Measurements from ENCODE around the gene NRXN3. TPM values are rescaled to one million over a fixed set of nuclear protein-coding genes. Genes with fewer than 3 reads are reported as not detected.
"Not testable (repeated sequence)": the region's sequence is repeated elsewhere in the genome, so short reads cannot be mapped to it uniquely, and the experiment has no call there.

NRXN3 gene
- total RNA-seq, 1 donor from 2014 or later: 1.0 TPM

GRCh38 chr14:79100578-79100977 is 930.4 kb downstream of the NRXN3 start:
- intact Hi-C loops (cut with micrococcal nuclease): no loop called here
- ATAC-seq (no peak), DNase-seq (no peak)

- intact Hi-C loops (cut with micrococcal nuclease): no loop called here
- ATAC-seq: no peak
- no peak for DNase-seq
These were observed 931.2 kb downstream of the NRXN3 start for GRCh38 chr14:79101388-79101787.

- intact Hi-C loops (cut with micrococcal nuclease): no loop called here
- DNase-seq: no peak
- ATAC-seq: no peak
These were observed 933.6 kb downstream of the NRXN3 start for GRCh38 chr14:79103764-79104163.

- intact Hi-C loops (cut with micrococcal nuclease); DNase-seq; ATAC-seq: not testable (repeated sequence)
These were observed 940.4 kb downstream of the NRXN3 start for GRCh38 chr14:79110564-79110963.

GRCh38 chr14:79111987-79112501 is 941.9 kb downstream of the NRXN3 start:
- DNase-seq (no peak), ATAC-seq (no peak)
- intact Hi-C loops (cut with micrococcal nuclease): no loop called here

- intact Hi-C loops (cut with micrococcal nuclease): no loop called here
- no peak for DNase-seq
- ATAC-seq: no peak
These were observed 947.4 kb downstream of the NRXN3 start for GRCh38 chr14:79117561-79117960.

- ATAC-seq: no peak
- intact Hi-C loops (cut with micrococcal nuclease): no loop called here
- DNase-seq: no peak
These were observed 948.1 kb downstream of the NRXN3 start for GRCh38 chr14:79118291-79118690.

- intact Hi-C loops (cut with micrococcal nuclease): no loop called here
- DNase-seq (no peak), ATAC-seq (no peak)
These were observed 964.2 kb downstream of the NRXN3 start for GRCh38 chr14:79134361-79134760.

- DNase-seq (no peak), ATAC-seq (no peak)
- intact Hi-C loops (cut with micrococcal nuclease): no loop called here
These were observed 966.2 kb downstream of the NRXN3 start for GRCh38 chr14:79136071-79137044.

GRCh38 chr14:79137045-79137430 is 966.9 kb downstream of the NRXN3 start:
- no peak for DNase-seq
- no peak for ATAC-seq

GRCh38 chr14:79137836-79138235 is 967.7 kb downstream of the NRXN3 start:
- no peak for DNase-seq
- intact Hi-C loops (cut with micrococcal nuclease): no loop called here

More at GRCh38 chr14:79137045-79137430, 966.9 kb downstream of the NRXN3 start:
- intact Hi-C loops (cut with micrococcal nuclease): no loop called here

GRCh38 chr14:79144896-79145295 is 974.7 kb downstream of the NRXN3 start:
- no peak for ATAC-seq
- intact Hi-C loops (cut with micrococcal nuclease): no loop called here

More at GRCh38 chr14:79137836-79138235, 967.7 kb downstream of the NRXN3 start:
- no peak for ATAC-seq

GRCh38 chr14:79150226-79150625 is 980.1 kb downstream of the NRXN3 start:
- intact Hi-C loops (cut with micrococcal nuclease): no loop called here

More at GRCh38 chr14:79144896-79145295, 974.7 kb downstream of the NRXN3 start:
- DNase-seq: no peak

GRCh38 chr14:79157369-79157768 is 987.2 kb downstream of the NRXN3 start:
- intact Hi-C loops (cut with micrococcal nuclease): no loop called here
- no peak for DNase-seq
- no peak for ATAC-seq

More at GRCh38 chr14:79150226-79150625, 980.1 kb downstream of the NRXN3 start:
- DNase-seq: no peak
- ATAC-seq: no peak

- intact Hi-C loops (cut with micrococcal nuclease): no loop called here
- ATAC-seq (no peak), DNase-seq (no peak)
These were observed 991.4 kb downstream of the NRXN3 start for GRCh38 chr14:79161571-79161970.

GRCh38 chr14:79162833-79163232 is 992.7 kb downstream of the NRXN3 start:
- ATAC-seq (no peak), DNase-seq (no peak)
- intact Hi-C loops (cut with micrococcal nuclease): no loop called here

GRCh38 chr14:79165471-79166090 is 995.4 kb downstream of the NRXN3 start:
- DNase-seq (no peak), ATAC-seq (no peak)
- intact Hi-C loops (cut with micrococcal nuclease): no loop called here

GRCh38 chr14:79166171-79166570 is 996.0 kb downstream of the NRXN3 start:
- DNase-seq: no peak
- intact Hi-C loops (cut with micrococcal nuclease): no loop called here
- no peak for ATAC-seq

- DNase-seq (no peak), ATAC-seq (no peak)
- intact Hi-C loops (cut with micrococcal nuclease): no loop called here
These were observed 997.8 kb downstream of the NRXN3 start for GRCh38 chr14:79167957-79168356.

GRCh38 chr14:79175671-79176070 is 1005.5 kb downstream of the NRXN3 start:
- no peak for DNase-seq
- no peak for ATAC-seq
- intact Hi-C loops (cut with micrococcal nuclease): no loop called here

Data from left ventricle myocardium superior (tissue), 1 donor.